Superior temporal gyrus (tissue), 1 donor: Measurements from ENCODE around the gene DOC2B.
"Not testable (repeated sequence)": the region's sequence is repeated elsewhere in the genome, so short reads cannot be mapped to it uniquely, and the experiment has no call there.

ENCODE experiments used
- DNase-seq: peaks from one replicate; pipeline ENCODE4 v3.0.0-alpha.2; 2016; ENCODE audit errors: extremely low spot score

Gene DOC2B

GRCh38 chr17:181245-182049, at the start of gene DOC2B:
DOC2B (minus strand) TSS chr17:181650; CDS start chr17:181479, 171 bp downstream.
- DNase-seq, result no peak

- no peak for DNase-seq
Measured at GRCh38 chr17:230395-230770, 48.9 kb upstream of the DOC2B start.

GRCh38 chr17:229709-230394, 48.4 kb upstream of the DOC2B start:
- no peak for DNase-seq

- no peak for DNase-seq
Measured at GRCh38 chr17:228951-229708, 47.7 kb upstream of the DOC2B start.

- DNase-seq, result no peak
Measured at GRCh38 chr17:227946-228615, 46.6 kb upstream of the DOC2B start.

GRCh38 chr17:227078-227945, 45.9 kb upstream of the DOC2B start:
- peak; percentile 66 for DNase-seq

- peak; percentile 42 for DNase-seq
Measured at GRCh38 chr17:226108-227077, 44.9 kb upstream of the DOC2B start.

- DNase-seq, result no peak
Measured at GRCh38 chr17:225551-225950, 44.1 kb upstream of the DOC2B start.

GRCh38 chr17:224576-224975, 43.1 kb upstream of the DOC2B start:
- DNase-seq, result not testable (repeated sequence)

- no peak for DNase-seq
Measured at GRCh38 chr17:223723-224471, 42.4 kb upstream of the DOC2B start.

GRCh38 chr17:222172-222571, 40.7 kb upstream of the DOC2B start:
- no peak for DNase-seq

- DNase-seq, result no peak
Measured at GRCh38 chr17:219696-220095, 38.2 kb upstream of the DOC2B start.

- DNase-seq, result no peak
Measured at GRCh38 chr17:218432-219110, 37.1 kb upstream of the DOC2B start.

GRCh38 chr17:216625-217024, 35.2 kb upstream of the DOC2B start:
- no peak for DNase-seq

- not testable (repeated sequence) for DNase-seq
Measured at GRCh38 chr17:215563-216478, 34.4 kb upstream of the DOC2B start.

- DNase-seq, result no peak
Measured at GRCh38 chr17:214881-215331, 33.5 kb upstream of the DOC2B start.
